ENCODE results near the gene PLEKHG3. TPM values are rescaled to one million over a fixed set of nuclear protein-coding genes. Genes with fewer than 3 reads are reported as not detected.

Gene PLEKHG3
- total RNA-seq, 1 experiment from 2014 or later = 75.3 TPM

- TF ChIP-seq ETV6 (CRISPR knock-in tag; IDR thresholded peaks at IDR 0.05) = peak; percentile 72
- no peak for TF ChIP-seq TEAD4 (CRISPR knock-in tag; IDR thresholded peaks at IDR 0.05)
- TF ChIP-seq MYBL2 (CRISPR knock-in tag; IDR thresholded peaks at IDR 0.05) = 0 out of 2 replicates have a peak, but pooled peaks have one; percentile 22
- peak; percentile 85 for TF ChIP-seq ZNF232 (CRISPR knock-in tag; IDR thresholded peaks at IDR 0.05)
- no peak for TF ChIP-seq NFYB (CRISPR knock-in tag; conservative IDR thresholded peaks at IDR 0.05; ENCODE audit: low read depth)
- TF ChIP-seq CREB1 (CRISPR knock-in tag; IDR thresholded peaks at IDR 0.05) = 0 out of 2 replicates have a peak, but pooled peaks have one; percentile 37
- no peak for TF ChIP-seq GTF2I (CRISPR knock-in tag; conservative IDR thresholded peaks at IDR 0.05)
- no peak for TF ChIP-seq ZNF121 (CRISPR knock-in tag; IDR thresholded peaks at IDR 0.05)
- peak; percentile 59 for TF ChIP-seq FOXK1 (CRISPR knock-in tag; IDR thresholded peaks at IDR 0.05)
- TF ChIP-seq HMGXB4 (CRISPR knock-in tag; IDR thresholded peaks at IDR 0.05) = peak; percentile 55; the same call in 1 of the 2 replicates
- TF ChIP-seq ARID4B (CRISPR knock-in tag; IDR thresholded peaks at IDR 0.05; ENCODE audit: borderline replicate concordance) = no peak
- TF ChIP-seq E2F1 (CRISPR knock-in tag; IDR thresholded peaks at IDR 0.05) = 0 out of 2 replicates have a peak, but pooled peaks have one; percentile 27
- no peak for TF ChIP-seq ELF4 (CRISPR knock-in tag; IDR thresholded peaks at IDR 0.05; ENCODE audit: low read depth)
- peak; percentile 82 for TF ChIP-seq FOXP1 (CRISPR knock-in tag; IDR thresholded peaks at IDR 0.05; ENCODE audit: borderline replicate concordance)
- TF ChIP-seq NFE2L1 (CRISPR knock-in tag; IDR thresholded peaks at IDR 0.05) = peak; percentile 65; the same call in 1 of the 2 replicates
- TF ChIP-seq TEAD1 (CRISPR knock-in tag; IDR thresholded peaks at IDR 0.05) = peak; percentile 67; the same call in 1 of the 2 replicates
- no peak for TF ChIP-seq PRRX2 (CRISPR knock-in tag; IDR thresholded peaks at IDR 0.05)
- no peak for TF ChIP-seq STAT6 (CRISPR knock-in tag; conservative IDR thresholded peaks at IDR 0.05; ENCODE audit: low read depth)
- TF ChIP-seq MLX (CRISPR knock-in tag; IDR thresholded peaks at IDR 0.05) = no peak
- no peak for TF ChIP-seq PRDM15 (CRISPR knock-in tag; IDR thresholded peaks at IDR 0.05)
- no peak for TF ChIP-seq IRF2 (CRISPR knock-in tag; IDR thresholded peaks at IDR 0.05; ENCODE audit: borderline replicate concordance, low read depth)
- TF ChIP-seq MAX (CRISPR knock-in tag; IDR thresholded peaks at IDR 0.05) = peak; percentile 73; the same call in 1 of the 2 replicates
- TF ChIP-seq GRHL2 (CRISPR knock-in tag; IDR thresholded peaks at IDR 0.05; ENCODE audit: insufficient replicate concordance, severe bottlenecking) = no peak
- TF ChIP-seq ZNF219 (CRISPR knock-in tag; IDR thresholded peaks at IDR 0.05; ENCODE audit: borderline replicate concordance) = no peak; the same call in 1 of the 2 replicates
Measured at GRCh38 chr14:64704143-64704742, at the start of gene PLEKHG3 (continued).

All from WTC11 (cell line).